ENCODE results near the gene GMNN. TPM values are rescaled to one million over a fixed set of nuclear protein-coding genes. Genes with fewer than 3 reads are reported as not detected.

GMNN gene
- total RNA-seq, 4 donors from 2014 or later = 9.4 to 25.8 (median 14.5) TPM

DNA sequence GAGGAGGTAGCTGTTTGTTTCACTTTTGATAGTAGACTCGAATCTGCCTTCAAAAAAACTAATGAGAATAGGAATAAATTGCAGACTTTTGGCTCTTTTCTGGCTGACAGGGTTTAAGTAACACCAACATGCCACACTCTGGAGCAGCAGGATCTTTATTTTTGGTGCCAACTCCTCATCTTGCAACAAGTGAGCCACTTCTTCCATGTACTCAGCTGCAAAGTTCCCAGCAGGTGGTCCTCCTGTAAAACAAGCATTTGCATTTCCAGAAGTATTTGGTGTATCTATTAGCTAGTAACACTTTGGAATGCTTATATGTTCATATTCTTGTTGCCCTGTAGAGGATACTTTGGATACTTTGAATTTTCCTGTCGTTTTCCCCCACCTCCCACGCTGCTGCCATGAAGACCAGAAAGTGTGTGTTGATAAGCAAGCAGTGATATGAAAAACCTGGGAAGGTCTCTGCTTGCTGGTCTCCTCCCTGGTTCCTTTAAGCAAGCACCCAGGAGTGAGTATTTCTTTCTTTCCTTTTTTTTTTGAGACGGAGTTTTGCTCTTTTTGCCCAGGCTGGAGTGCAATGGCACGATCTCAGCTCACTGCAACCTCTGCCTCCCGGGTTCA lies 23.0 kb downstream of the GMNN start:
- 62 to 72% methylated on average over 6 of the region's 6 CpGs for WGBS, 2 donors
- Histone ChIP-seq H3K9me3 (no peaks in the 10 kb centered on the region), H3K27ac (no peak overlapping the region), H3K36me3 (no peaks in the 10 kb centered on the region), H3K4me1 (peaks cover 0 to 8% of the 10 kb centered on the region in 2 donors), H3K4me3 (replicated peaks in 1 of 3) (no peak overlapping the region), H3K27me3 (no peaks in the 10 kb centered on the region)
- intact Hi-C loops (cut with DNase I) = no loop called here
- no peak for TF ChIP-seq CTCF (IDR thresholded peaks at IDR 0.05)
- TF ChIP-seq POLR2A (IDR thresholded peaks at IDR 0.05) = no peak
- peak; percentile 14 to 15 for DNase-seq

DNA sequence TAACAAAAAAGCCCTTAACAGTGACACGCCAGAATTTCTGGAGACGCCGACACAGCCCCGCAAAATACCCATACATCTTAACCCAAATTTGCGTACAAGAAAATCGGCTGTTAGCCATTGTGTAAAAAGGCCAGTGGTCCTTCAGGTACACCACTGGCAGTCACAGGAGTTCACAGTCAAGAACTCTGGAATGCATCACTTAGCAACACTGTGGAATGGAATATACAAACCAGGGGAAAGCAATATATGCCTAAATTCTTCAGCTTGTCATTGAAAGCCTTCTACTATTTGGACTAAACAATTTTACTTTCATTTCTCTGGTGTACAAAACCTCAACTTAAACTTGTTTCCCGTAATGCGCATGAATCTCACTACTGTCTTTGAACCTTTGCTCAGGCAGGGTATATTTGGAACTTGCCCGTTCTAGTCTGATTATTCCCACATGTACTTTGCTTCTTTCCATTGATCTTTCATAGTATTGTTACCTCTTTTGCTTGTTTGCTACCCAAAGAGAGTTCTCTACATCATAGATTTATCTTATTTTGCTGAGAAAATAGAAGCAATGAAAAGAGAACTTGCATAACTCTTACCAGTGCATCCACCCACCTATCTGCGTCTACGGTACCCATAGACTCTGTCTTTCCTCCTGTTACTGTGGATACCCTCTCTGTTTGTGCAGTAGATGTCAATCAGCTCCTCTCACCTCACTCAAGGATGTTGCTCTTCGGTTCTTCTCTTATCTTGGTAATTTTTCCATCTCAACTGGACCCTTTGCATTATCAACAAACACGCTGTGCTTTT lies 24.2 kb downstream of the GMNN start, which contains the start of gene ARMH2:
Gene ARMH2, minus strand, starts transcription at position 178 of the 801 bp plus-strand sequence. Its CDS starts 60 bp downstream, at position 118.
- intact Hi-C loops (cut with DNase I) = no loop called here
- H3K27ac ChIP-seq = no peak within 1 kb of the TSS
- TF ChIP-seq CTCF (IDR thresholded peaks at IDR 0.05) = no peak
- no peak for TF ChIP-seq POLR2A (IDR thresholded peaks at IDR 0.05)
- peak in 1 of 2 donors; percentile 4 for DNase-seq
- peaks cover 3 to 8% of the 10 kb centered on the region in 2 donors for H3K4me1 ChIP-seq
- no peaks in the 10 kb centered on the region for H3K27me3 ChIP-seq
- WGBS, 2 donors = 80 to 84% methylated on average over 13 of the region's 13 CpGs
- H3K36me3 ChIP-seq = no peaks in the 10 kb centered on the region
- H3K4me3 ChIP-seq (replicated peaks in 1 of 3) = no peak within 1 kb of the TSS
- no peaks in the 10 kb centered on the region for H3K9me3 ChIP-seq

DNA sequence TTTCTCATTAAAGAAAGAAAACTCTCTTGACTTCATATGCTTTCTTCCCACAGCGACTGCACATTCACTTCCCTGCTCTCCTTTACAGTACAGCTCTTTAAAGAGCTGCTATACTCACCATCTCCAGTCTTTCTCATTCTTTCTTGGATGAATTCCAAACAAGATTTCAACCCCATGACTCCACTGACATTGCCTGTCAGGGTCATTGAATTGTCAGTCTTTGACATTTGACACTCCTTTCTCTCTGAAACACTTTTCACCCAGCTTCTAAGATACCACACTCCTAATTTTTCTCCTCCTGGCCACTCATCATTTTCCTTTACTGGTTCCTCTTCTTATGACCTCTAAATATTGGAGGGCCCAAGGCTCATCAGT lies 24.8 kb downstream of the GMNN start:
- Histone ChIP-seq H3K4me3 (replicated peaks in 1 of 3) (no peak overlapping the region), H3K27ac (no peak overlapping the region), H3K9me3 (no peaks in the 10 kb centered on the region), H3K36me3 (no peaks in the 10 kb centered on the region), H3K4me1 (peaks cover 3 to 8% of the 10 kb centered on the region in 2 donors), H3K27me3 (no peaks in the 10 kb centered on the region)
- WGBS, 2 donors = 41 to 66% methylated on average over 1 of the region's 1 CpG
- no peak for TF ChIP-seq POLR2A (IDR thresholded peaks at IDR 0.05)
- no peak for TF ChIP-seq CTCF (IDR thresholded peaks at IDR 0.05)
- no peak for DNase-seq
- intact Hi-C loops (cut with DNase I) = no loop called here

GRCh38 chr6:24802271-24803059 lies 27.7 kb downstream of the GMNN start:
- no peak overlapping the region for H3K4me3 ChIP-seq (replicated peaks in 1 of 3)
- peak overlapping the region in 2 of 3 donors; percentile 38 to 47 for H3K27ac ChIP-seq
- 89 to 91% methylated on average over 8 of the region's 8 CpGs for WGBS, 2 donors
- no peak for TF ChIP-seq CTCF (IDR thresholded peaks at IDR 0.05)
- H3K36me3 ChIP-seq = no peaks in the 10 kb centered on the region
- intact Hi-C loops (cut with DNase I) = no loop called here
- no peaks in the 10 kb centered on the region for H3K27me3 ChIP-seq
- H3K9me3 ChIP-seq = no peaks in the 10 kb centered on the region
- DNase-seq = no peak
- peaks cover 3 to 8% of the 10 kb centered on the region in 2 donors for H3K4me1 ChIP-seq

Measured in thyroid gland (tissue), 4 donors.